ENCODE results near the gene TMA7.

Gene TMA7

GRCh38 chr3:48415251-48415953 lies 24.7 kb upstream of the TMA7 start:
- no peak overlapping the region for H3K27ac ChIP-seq (ENCODE audit: low read depth, low read length)
- no peak overlapping the region for H3K9ac ChIP-seq (ENCODE audit: low read depth in 1 of 2, low read length in 2 of 2)
- no peaks in the 10 kb centered on the region for H3K9me3 ChIP-seq (ENCODE audit: control insufficient read depth in 1 of 2, low read length in 2 of 2)
- no peaks in the 10 kb centered on the region for H3K4me1 ChIP-seq (ENCODE audit: control insufficient read depth in 1 of 2, insufficient read depth in 2 of 2, low read length in 2 of 2)
- H3K4me3 ChIP-seq (ENCODE audit: low read depth in 1 of 2, low read length in 2 of 2) = no peak overlapping the region
- no peaks in the 10 kb centered on the region for H3K27me3 ChIP-seq (ENCODE audit: control insufficient read depth in 1 of 2, insufficient read depth in 2 of 2, low read length in 2 of 2)
- peaks cover 57 to 87% of the 10 kb centered on the region in 2 donors for H3K36me3 ChIP-seq (ENCODE audit: control insufficient read depth in 1 of 2, insufficient read depth in 2 of 2, low read length in 2 of 2)

GRCh38 chr3:48416091-48416505 lies 24.0 kb upstream of the TMA7 start:
- Histone ChIP-seq H3K9ac (ENCODE audit: low read depth in 1 of 2, low read length in 2 of 2) (no peak overlapping the region), H3K27me3 (ENCODE audit: control insufficient read depth in 1 of 2, insufficient read depth in 2 of 2, low read length in 2 of 2) (no peaks in the 10 kb centered on the region), H3K4me1 (ENCODE audit: control insufficient read depth in 1 of 2, insufficient read depth in 2 of 2, low read length in 2 of 2) (no peaks in the 10 kb centered on the region), H3K27ac (ENCODE audit: low read depth, low read length) (no peak overlapping the region), H3K36me3 (ENCODE audit: control insufficient read depth in 1 of 2, insufficient read depth in 2 of 2, low read length in 2 of 2) (peaks cover 60 to 85% of the 10 kb centered on the region in 2 donors), H3K9me3 (ENCODE audit: control insufficient read depth in 1 of 2, low read length in 2 of 2) (no peaks in the 10 kb centered on the region), H3K4me3 (ENCODE audit: low read depth in 1 of 2, low read length in 2 of 2) (no peak overlapping the region)

GRCh38 chr3:48416546-48416945 lies 23.5 kb upstream of the TMA7 start:
- Histone ChIP-seq H3K27ac (ENCODE audit: low read depth, low read length) (no peak overlapping the region), H3K36me3 (ENCODE audit: control insufficient read depth in 1 of 2, insufficient read depth in 2 of 2, low read length in 2 of 2) (peaks cover 55 to 81% of the 10 kb centered on the region in 2 donors)

GRCh38 chr3:48417529-48418108 lies 22.4 kb upstream of the TMA7 start:
- no peak overlapping the region for H3K27ac ChIP-seq (ENCODE audit: low read depth, low read length)
- no peaks in the 10 kb centered on the region for H3K4me1 ChIP-seq (ENCODE audit: control insufficient read depth in 1 of 2, insufficient read depth in 2 of 2, low read length in 2 of 2)
- no peaks in the 10 kb centered on the region for H3K9me3 ChIP-seq (ENCODE audit: control insufficient read depth in 1 of 2, low read length in 2 of 2)
- no peaks in the 10 kb centered on the region for H3K27me3 ChIP-seq (ENCODE audit: control insufficient read depth in 1 of 2, insufficient read depth in 2 of 2, low read length in 2 of 2)
- H3K36me3 ChIP-seq (ENCODE audit: control insufficient read depth in 1 of 2, insufficient read depth in 2 of 2, low read length in 2 of 2) = peaks cover 48 to 79% of the 10 kb centered on the region in 2 donors
- H3K9ac ChIP-seq (ENCODE audit: low read depth in 1 of 2, low read length in 2 of 2) = no peak overlapping the region
- H3K4me3 ChIP-seq (ENCODE audit: low read depth in 1 of 2, low read length in 2 of 2) = no peak overlapping the region

More at GRCh38 chr3:48416546-48416945, 23.5 kb upstream of the TMA7 start:
- Histone ChIP-seq H3K4me1 (ENCODE audit: control insufficient read depth in 1 of 2, insufficient read depth in 2 of 2, low read length in 2 of 2) (no peaks in the 10 kb centered on the region), H3K9ac (ENCODE audit: low read depth in 1 of 2, low read length in 2 of 2) (no peak overlapping the region), H3K4me3 (ENCODE audit: low read depth in 1 of 2, low read length in 2 of 2) (no peak overlapping the region), H3K9me3 (ENCODE audit: control insufficient read depth in 1 of 2, low read length in 2 of 2) (no peaks in the 10 kb centered on the region), H3K27me3 (ENCODE audit: control insufficient read depth in 1 of 2, insufficient read depth in 2 of 2, low read length in 2 of 2) (no peaks in the 10 kb centered on the region)

GRCh38 chr3:48418140-48418539 lies 21.9 kb upstream of the TMA7 start:
- Histone ChIP-seq H3K27me3 (ENCODE audit: control insufficient read depth in 1 of 2, insufficient read depth in 2 of 2, low read length in 2 of 2) (no peaks in the 10 kb centered on the region), H3K4me3 (ENCODE audit: low read depth in 1 of 2, low read length in 2 of 2) (no peak overlapping the region), H3K9ac (ENCODE audit: low read depth in 1 of 2, low read length in 2 of 2) (no peak overlapping the region), H3K27ac (ENCODE audit: low read depth, low read length) (no peak overlapping the region), H3K9me3 (ENCODE audit: control insufficient read depth in 1 of 2, low read length in 2 of 2) (no peaks in the 10 kb centered on the region), H3K4me1 (ENCODE audit: control insufficient read depth in 1 of 2, insufficient read depth in 2 of 2, low read length in 2 of 2) (no peaks in the 10 kb centered on the region), H3K36me3 (ENCODE audit: control insufficient read depth in 1 of 2, insufficient read depth in 2 of 2, low read length in 2 of 2) (peaks cover 48 to 74% of the 10 kb centered on the region in 2 donors)

GRCh38 chr3:48418651-48419050 lies 21.4 kb upstream of the TMA7 start:
- H3K4me1 ChIP-seq (ENCODE audit: control insufficient read depth in 1 of 2, insufficient read depth in 2 of 2, low read length in 2 of 2) = no peaks in the 10 kb centered on the region
- no peaks in the 10 kb centered on the region for H3K27me3 ChIP-seq (ENCODE audit: control insufficient read depth in 1 of 2, insufficient read depth in 2 of 2, low read length in 2 of 2)
- H3K9ac ChIP-seq (ENCODE audit: low read depth in 1 of 2, low read length in 2 of 2) = no peak overlapping the region
- no peak overlapping the region for H3K27ac ChIP-seq (ENCODE audit: low read depth, low read length)
- H3K9me3 ChIP-seq (ENCODE audit: control insufficient read depth in 1 of 2, low read length in 2 of 2) = no peaks in the 10 kb centered on the region
- no peak overlapping the region for H3K4me3 ChIP-seq (ENCODE audit: low read depth in 1 of 2, low read length in 2 of 2)
- H3K36me3 ChIP-seq (ENCODE audit: control insufficient read depth in 1 of 2, insufficient read depth in 2 of 2, low read length in 2 of 2) = peaks cover 45 to 69% of the 10 kb centered on the region in 2 donors

GRCh38 chr3:48419149-48419548 lies 20.9 kb upstream of the TMA7 start:
- Histone ChIP-seq H3K9ac (ENCODE audit: low read depth in 1 of 2, low read length in 2 of 2) (no peak overlapping the region), H3K27ac (ENCODE audit: low read depth, low read length) (no peak overlapping the region), H3K27me3 (ENCODE audit: control insufficient read depth in 1 of 2, insufficient read depth in 2 of 2, low read length in 2 of 2) (no peaks in the 10 kb centered on the region), H3K36me3 (ENCODE audit: control insufficient read depth in 1 of 2, insufficient read depth in 2 of 2, low read length in 2 of 2) (peaks cover 40 to 64% of the 10 kb centered on the region in 2 donors), H3K4me1 (ENCODE audit: control insufficient read depth in 1 of 2, insufficient read depth in 2 of 2, low read length in 2 of 2) (no peaks in the 10 kb centered on the region), H3K9me3 (ENCODE audit: control insufficient read depth in 1 of 2, low read length in 2 of 2) (no peaks in the 10 kb centered on the region), H3K4me3 (ENCODE audit: low read depth in 1 of 2, low read length in 2 of 2) (no peak overlapping the region)

GRCh38 chr3:48419597-48419996 lies 20.5 kb upstream of the TMA7 start:
- Histone ChIP-seq H3K4me3 (ENCODE audit: low read depth in 1 of 2, low read length in 2 of 2) (no peak overlapping the region), H3K36me3 (ENCODE audit: control insufficient read depth in 1 of 2, insufficient read depth in 2 of 2, low read length in 2 of 2) (peaks cover 37 to 59% of the 10 kb centered on the region in 2 donors), H3K27me3 (ENCODE audit: control insufficient read depth in 1 of 2, insufficient read depth in 2 of 2, low read length in 2 of 2) (no peaks in the 10 kb centered on the region), H3K27ac (ENCODE audit: low read depth, low read length) (no peak overlapping the region), H3K4me1 (ENCODE audit: control insufficient read depth in 1 of 2, insufficient read depth in 2 of 2, low read length in 2 of 2) (no peaks in the 10 kb centered on the region), H3K9me3 (ENCODE audit: control insufficient read depth in 1 of 2, low read length in 2 of 2) (no peaks in the 10 kb centered on the region), H3K9ac (ENCODE audit: low read depth in 1 of 2, low read length in 2 of 2) (no peak overlapping the region)

- Histone ChIP-seq H3K27me3 (ENCODE audit: control insufficient read depth in 1 of 2, insufficient read depth in 2 of 2, low read length in 2 of 2) (no peaks in the 10 kb centered on the region), H3K9me3 (ENCODE audit: control insufficient read depth in 1 of 2, low read length in 2 of 2) (no peaks in the 10 kb centered on the region), H3K4me3 (ENCODE audit: low read depth in 1 of 2, low read length in 2 of 2) (no peak overlapping the region), H3K4me1 (ENCODE audit: control insufficient read depth in 1 of 2, insufficient read depth in 2 of 2, low read length in 2 of 2) (peaks cover 4 to 6% of the 10 kb centered on the region in 2 donors), H3K27ac (ENCODE audit: low read depth, low read length) (no peak overlapping the region), H3K36me3 (ENCODE audit: control insufficient read depth in 1 of 2, insufficient read depth in 2 of 2, low read length in 2 of 2) (peaks cover 30 to 50% of the 10 kb centered on the region in 2 donors), H3K9ac (ENCODE audit: low read depth in 1 of 2, low read length in 2 of 2) (no peak overlapping the region)
Measured at GRCh38 chr3:48420561-48420960, 19.5 kb upstream of the TMA7 start.

GRCh38 chr3:48422272-48422671 lies 17.8 kb upstream of the TMA7 start:
- Histone ChIP-seq H3K4me1 (ENCODE audit: control insufficient read depth in 1 of 2, insufficient read depth in 2 of 2, low read length in 2 of 2) (peaks cover 15 to 21% of the 10 kb centered on the region in 2 donors), H3K27ac (ENCODE audit: low read depth, low read length) (no peak overlapping the region), H3K9ac (ENCODE audit: low read depth in 1 of 2, low read length in 2 of 2) (no peak overlapping the region), H3K4me3 (ENCODE audit: low read depth in 1 of 2, low read length in 2 of 2) (no peak overlapping the region), H3K9me3 (ENCODE audit: control insufficient read depth in 1 of 2, low read length in 2 of 2) (no peaks in the 10 kb centered on the region), H3K27me3 (ENCODE audit: control insufficient read depth in 1 of 2, insufficient read depth in 2 of 2, low read length in 2 of 2) (no peaks in the 10 kb centered on the region), H3K36me3 (ENCODE audit: control insufficient read depth in 1 of 2, insufficient read depth in 2 of 2, low read length in 2 of 2) (peaks cover 19 to 33% of the 10 kb centered on the region in 2 donors)

All from duodenal mucosa (tissue), 2 donors.